ENCODE results near the gene SKAP1. TPM values are rescaled to one million over a fixed set of nuclear protein-coding genes. Genes with fewer than 3 reads are reported as not detected.
A peak's percentile ranks its signal among the peaks of the same experiment; 100 is the strongest.

Gene SKAP1
- total RNA-seq, 1 donor from 2014 or later, result 5.1 TPM

- Histone ChIP-seq H3K4me1 (no peaks in the 10 kb centered on the region), H3K36me3 (no peaks in the 10 kb centered on the region), H3K9me3 (no peaks in the 10 kb centered on the region), H3K4me3 (no peak overlapping the region), H3K27me3 (peaks cover 82% of the 10 kb centered on the region), H3K27ac (no peak overlapping the region)
- TF ChIP-seq, protein P1, sequence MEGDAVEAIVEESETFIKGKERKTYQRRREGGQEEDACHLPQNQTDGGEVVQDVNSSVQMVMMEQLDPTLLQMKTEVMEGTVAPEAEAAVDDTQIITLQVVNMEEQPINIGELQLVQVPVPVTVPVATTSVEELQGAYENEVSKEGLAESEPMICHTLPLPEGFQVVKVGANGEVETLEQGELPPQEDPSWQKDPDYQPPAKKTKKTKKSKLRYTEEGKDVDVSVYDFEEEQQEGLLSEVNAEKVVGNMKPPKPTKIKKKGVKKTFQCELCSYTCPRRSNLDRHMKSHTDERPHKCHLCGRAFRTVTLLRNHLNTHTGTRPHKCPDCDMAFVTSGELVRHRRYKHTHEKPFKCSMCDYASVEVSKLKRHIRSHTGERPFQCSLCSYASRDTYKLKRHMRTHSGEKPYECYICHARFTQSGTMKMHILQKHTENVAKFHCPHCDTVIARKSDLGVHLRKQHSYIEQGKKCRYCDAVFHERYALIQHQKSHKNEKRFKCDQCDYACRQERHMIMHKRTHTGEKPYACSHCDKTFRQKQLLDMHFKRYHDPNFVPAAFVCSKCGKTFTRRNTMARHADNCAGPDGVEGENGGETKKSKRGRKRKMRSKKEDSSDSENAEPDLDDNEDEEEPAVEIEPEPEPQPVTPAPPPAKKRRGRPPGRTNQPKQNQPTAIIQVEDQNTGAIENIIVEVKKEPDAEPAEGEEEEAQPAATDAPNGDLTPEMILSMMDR (IDR thresholded peaks at IDR 0.05), result peak; percentile 77
- DNase-seq (no peak), ATAC-seq (no peak)
- intact Hi-C loops (cut with DNase I), result no loop called here
Observed at GRCh38 chr17:48335858-48336500, 94.0 kb downstream of the SKAP1 start.

DNA sequence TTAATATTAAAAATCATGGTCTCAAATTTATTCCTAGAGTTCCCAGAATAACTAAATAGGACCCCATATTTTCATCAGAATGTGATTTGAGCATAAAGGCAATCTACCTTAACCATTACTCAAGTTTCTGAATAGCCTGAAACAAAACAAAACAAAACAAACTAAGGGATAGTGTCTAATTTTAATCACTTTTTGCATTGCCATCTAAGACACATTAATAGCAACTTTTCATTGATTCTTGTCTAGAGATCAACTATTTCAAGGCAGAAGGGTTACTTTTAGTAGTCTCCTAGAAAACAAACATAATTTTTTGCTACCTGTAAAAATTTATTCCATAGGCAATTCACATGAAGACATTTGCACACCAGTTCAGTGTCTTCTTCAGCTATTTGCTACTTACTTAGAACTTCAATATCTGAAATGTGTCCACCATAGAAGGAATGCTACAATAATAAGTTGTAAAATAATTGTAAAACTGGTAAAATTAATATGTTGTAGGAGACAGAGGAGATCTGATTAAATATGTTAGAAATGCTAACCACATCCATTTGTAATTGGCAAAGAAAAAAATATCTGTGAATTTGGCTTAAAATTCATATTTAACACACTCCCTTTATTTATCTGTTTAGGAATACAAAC, 94.7 kb downstream of the SKAP1 start:
- Histone ChIP-seq H3K27me3 (peaks cover 82% of the 10 kb centered on the region), H3K9me3 (no peaks in the 10 kb centered on the region), H3K27ac (no peak overlapping the region), H3K4me1 (no peaks in the 10 kb centered on the region), H3K4me3 (no peak overlapping the region), H3K36me3 (no peaks in the 10 kb centered on the region)
- intact Hi-C loops (cut with DNase I), result no loop called here
- DNase-seq (no peak), ATAC-seq (no peak)
- TF ChIP-seq, protein P1 (IDR thresholded peaks at IDR 0.05), result no peak

- Histone ChIP-seq H3K9me3 (no peaks in the 10 kb centered on the region), H3K27ac (no peak overlapping the region), H3K4me3 (no peak overlapping the region), H3K27me3 (peaks cover 77% of the 10 kb centered on the region), H3K36me3 (no peaks in the 10 kb centered on the region), H3K4me1 (no peaks in the 10 kb centered on the region)
- ATAC-seq (no peak), DNase-seq (no peak)
- intact Hi-C loops (cut with DNase I), result no loop called here
- TF ChIP-seq, protein P1 (IDR thresholded peaks at IDR 0.05), result no peak
Observed at GRCh38 chr17:48333034-48333530, 96.9 kb downstream of the SKAP1 start.

- no peaks in the 10 kb centered on the region for H3K36me3 ChIP-seq
- H3K4me1 ChIP-seq, result no peaks in the 10 kb centered on the region
- TF ChIP-seq, protein P1 (IDR thresholded peaks at IDR 0.05), result no peak
- H3K9me3 ChIP-seq, result no peaks in the 10 kb centered on the region
- DNase-seq, result no peak
- H3K27ac ChIP-seq, result no peak overlapping the region
- peaks cover 75% of the 10 kb centered on the region for H3K27me3 ChIP-seq
- H3K4me3 ChIP-seq, result no peak overlapping the region
- no peak for ATAC-seq
- intact Hi-C loops (cut with DNase I), result no loop called here
Observed at GRCh38 chr17:48330887-48331286, 99.1 kb downstream of the SKAP1 start.

GRCh38 chr17:48330421-48330820, 99.6 kb downstream of the SKAP1 start:
- Histone ChIP-seq H3K27me3 (peaks cover 76% of the 10 kb centered on the region), H3K4me3 (no peak overlapping the region), H3K27ac (no peak overlapping the region), H3K9me3 (no peaks in the 10 kb centered on the region), H3K4me1 (no peaks in the 10 kb centered on the region), H3K36me3 (no peaks in the 10 kb centered on the region)
- no peak for ATAC-seq
- TF ChIP-seq, protein P1 (IDR thresholded peaks at IDR 0.05), result no peak
- intact Hi-C loops (cut with DNase I), result no loop called here
- DNase-seq, result no peak
